Activated CD8-positive, alpha-beta T cell treated with anti-CD3 and anti-CD28 coated beads for 36 hours (primary cell): ENCODE measurements around the gene UBE2QL1. TPM values are rescaled to one million over a fixed set of nuclear protein-coding genes. Genes with fewer than 3 reads are reported as not detected.

ENCODE experiments used
- ATAC-seq: fragments of 200-7000 bp; cut with Tn5 transposase; one replicate; pipeline ENCODE4 v1.10.0; 2021; ENCODE audit warnings: mild to moderate bottlenecking, moderate library complexity
- CTCF ChIA-PET: fragments of 350-600 bp; sonication (Branson Sonifier 250); formaldehyde crosslinking; loops from one replicate; lab custom pipeline; 2021; ENCODE audit warnings: antibody characterized with exemption; lab: Charles Lee
- POLR2A ChIA-PET: fragments of 350-600 bp; sonication (Branson Sonifier 250); formaldehyde crosslinking; loops from one replicate; lab custom pipeline; 2021; ENCODE audit warnings: antibody characterized with exemption; lab: Charles Lee
- DNase-seq: peaks from one replicate; pipeline ENCODE4 v3.0.0-alpha.2; 2020
- H3K27ac Mint-ChIP-seq: one replicate; pipeline ENCODE4 v1.8.0; 2021; ENCODE audit warnings: mild to moderate bottlenecking, mixed read lengths
- H3K27me3 Mint-ChIP-seq: one replicate; pipeline ENCODE4 v1.8.0; 2021; ENCODE audit warnings: mixed read lengths
- H3K36me3 Mint-ChIP-seq: one replicate; pipeline ENCODE4 v1.8.0; 2021; ENCODE audit warnings: low read depth, mixed read lengths
- H3K4me1 Mint-ChIP-seq: one replicate; pipeline ENCODE4 v1.8.0; 2021; ENCODE audit warnings: low read depth, mixed read lengths
- H3K4me3 Mint-ChIP-seq: one replicate; pipeline ENCODE4 v1.8.0; 2021; ENCODE audit warnings: mild to moderate bottlenecking, moderate library complexity, mixed read lengths
- H3K9me3 Mint-ChIP-seq: one replicate; pipeline ENCODE4 v1.8.0; 2021; ENCODE audit warnings: mixed read lengths
- CTCF ChIP-seq: fragments of 200-600 bp; IDR thresholded peaks from one replicate; pipeline ENCODE4 v1.8.0; 2022; ENCODE audit warnings: antibody characterized with exemption, mild to moderate bottlenecking
- intact Hi-C: fragments of 100-400 bp; cut with micrococcal nuclease; formaldehyde crosslinking; loops from one replicate; pipeline ENCODE4 v1.10.0; 2022
- total RNA-seq, 2 experiments: library from RNA; stranded (reverse); gene quantifications; one replicate each; pipeline ENCODE4 v1.2.3, GENCODE V29; 2021

The UBE2QL1 gene
- total RNA-seq, 2 experiments from 2014 or later: not detected

DNA sequence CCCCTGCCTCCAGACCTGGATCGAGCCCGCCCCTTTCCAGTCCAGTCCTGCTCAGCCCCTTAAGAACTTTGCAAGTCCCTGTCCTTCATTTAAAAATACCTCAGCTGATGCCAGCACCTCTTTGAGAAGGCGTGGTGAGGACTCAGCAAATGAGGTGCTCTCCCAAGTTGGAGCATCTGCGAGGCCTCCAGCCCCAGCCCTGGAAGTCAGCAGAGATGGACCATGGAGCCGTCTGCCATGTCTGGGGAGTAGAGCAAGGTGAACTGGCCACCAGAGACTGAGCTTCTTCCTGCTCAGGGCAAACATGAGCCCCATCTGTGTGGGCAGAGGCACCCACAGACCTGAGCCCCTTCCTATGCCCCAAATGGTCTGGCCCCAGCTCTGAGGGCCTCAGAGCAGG lies 71.5 kb downstream of the UBE2QL1 start:
- CTCF ChIA-PET: no interaction called here
- H3K36me3 Mint-ChIP-seq: no peaks in the 10 kb centered on the region
- POLR2A ChIA-PET: no interaction called here
- no peaks in the 10 kb centered on the region for H3K9me3 Mint-ChIP-seq
- H3K27ac Mint-ChIP-seq: no peak overlapping the region
- intact Hi-C loops: no loop called here
- H3K27me3 Mint-ChIP-seq: peaks cover 3% of the 10 kb centered on the region
- ATAC-seq (no peak), DNase-seq (no peak)
- H3K4me3 Mint-ChIP-seq: no peak overlapping the region
- TF ChIP-seq CTCF: no peak
- H3K4me1 Mint-ChIP-seq: no peaks in the 10 kb centered on the region

DNA sequence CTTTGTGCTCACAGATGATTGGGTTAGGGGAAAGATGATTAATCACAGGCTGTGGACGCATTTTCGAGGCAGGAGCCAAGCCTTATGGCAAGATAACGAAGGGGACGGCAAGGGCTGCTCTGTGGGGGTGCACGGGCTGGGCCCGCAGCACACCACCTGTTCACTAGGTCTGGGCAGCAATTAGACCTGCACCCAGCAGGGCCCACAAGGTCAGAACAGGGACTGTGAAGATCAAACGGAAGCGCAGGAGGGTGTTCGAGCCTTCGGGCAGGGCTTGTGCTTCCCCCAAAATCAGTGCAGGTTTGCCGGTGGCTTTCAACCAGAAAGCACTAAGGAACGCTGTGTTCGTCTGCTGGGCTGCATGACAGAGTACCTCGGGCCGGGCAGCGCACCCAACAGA lies 73.7 kb downstream of the UBE2QL1 start:
- intact Hi-C loops: no loop called here
- CTCF ChIA-PET: no interaction called here
- TF ChIP-seq CTCF: no peak
- no peak for DNase-seq
- Mint-ChIP-seq H3K4me1 (no peaks in the 10 kb centered on the region), H3K4me3 (no peak overlapping the region), H3K27me3 (peaks cover 2% of the 10 kb centered on the region), H3K27ac (no peak overlapping the region), H3K36me3 (no peaks in the 10 kb centered on the region), H3K9me3 (no peaks in the 10 kb centered on the region)
- POLR2A ChIA-PET: no interaction called here
- ATAC-seq: no peak

DNA sequence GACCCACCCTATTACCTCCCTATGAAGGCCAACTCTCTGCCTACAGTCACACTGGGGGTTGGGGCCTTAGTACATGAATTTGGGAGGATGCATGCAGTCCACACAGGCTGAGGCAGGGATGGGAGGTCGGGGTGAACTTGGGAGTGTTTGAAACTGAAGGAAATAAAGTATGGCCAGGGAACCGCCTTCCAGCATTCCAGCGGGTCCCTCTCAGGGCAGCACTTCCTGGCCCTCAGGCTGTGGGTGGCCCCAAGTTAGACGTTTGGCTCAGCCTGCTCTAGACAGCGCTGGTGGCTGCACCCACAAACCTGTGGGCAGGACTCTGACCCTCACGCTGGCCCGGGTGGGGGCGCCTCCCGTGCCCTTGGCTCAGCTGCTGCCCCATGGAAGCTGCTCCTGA lies 74.3 kb downstream of the UBE2QL1 start:
- Mint-ChIP-seq H3K27me3 (peaks cover 2% of the 10 kb centered on the region), H3K4me1 (no peaks in the 10 kb centered on the region), H3K36me3 (no peaks in the 10 kb centered on the region), H3K27ac (no peak overlapping the region), H3K9me3 (no peaks in the 10 kb centered on the region), H3K4me3 (no peak overlapping the region)
- ChIA-PET POLR2A (no interaction called here), CTCF (interaction anchor here (0.9 kb wide), 1 partner anchor 8 kb away, joined by 3 read pairs; no protein-coding TSS in a partner anchor)
- DNase-seq: no peak
- intact Hi-C loops: no loop called here
- TF ChIP-seq CTCF: no peak
- ATAC-seq: no peak

DNA sequence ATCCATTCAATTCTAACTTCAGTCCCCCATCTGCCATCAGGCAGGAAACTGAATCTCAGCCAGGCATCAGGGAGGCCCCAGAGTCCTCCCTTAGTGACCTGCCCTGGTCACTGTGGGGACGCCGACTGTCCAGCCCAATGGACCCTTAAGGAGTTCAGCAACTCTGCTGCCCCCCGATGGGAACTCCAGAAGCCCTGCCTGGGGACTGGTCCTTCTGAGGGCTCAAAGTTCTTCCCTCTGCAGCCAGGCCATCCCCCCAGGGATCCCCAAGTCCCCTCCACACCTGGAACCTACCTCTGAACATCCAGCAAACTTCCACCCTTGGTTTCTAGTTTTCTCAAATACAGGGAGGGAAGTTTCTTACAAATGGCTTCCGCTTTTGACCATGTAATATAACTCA lies 76.8 kb downstream of the UBE2QL1 start:
- DNase-seq (no peak), ATAC-seq (no peak)
- no peaks in the 10 kb centered on the region for H3K36me3 Mint-ChIP-seq
- intact Hi-C loops: no loop called here
- no peaks in the 10 kb centered on the region for H3K9me3 Mint-ChIP-seq
- TF ChIP-seq CTCF: no peak
- POLR2A ChIA-PET: no interaction called here
- CTCF ChIA-PET: no interaction called here
- H3K4me1 Mint-ChIP-seq: no peaks in the 10 kb centered on the region
- H3K4me3 Mint-ChIP-seq: no peak overlapping the region
- H3K27me3 Mint-ChIP-seq: peaks cover 2% of the 10 kb centered on the region
- H3K27ac Mint-ChIP-seq: no peak overlapping the region

DNA sequence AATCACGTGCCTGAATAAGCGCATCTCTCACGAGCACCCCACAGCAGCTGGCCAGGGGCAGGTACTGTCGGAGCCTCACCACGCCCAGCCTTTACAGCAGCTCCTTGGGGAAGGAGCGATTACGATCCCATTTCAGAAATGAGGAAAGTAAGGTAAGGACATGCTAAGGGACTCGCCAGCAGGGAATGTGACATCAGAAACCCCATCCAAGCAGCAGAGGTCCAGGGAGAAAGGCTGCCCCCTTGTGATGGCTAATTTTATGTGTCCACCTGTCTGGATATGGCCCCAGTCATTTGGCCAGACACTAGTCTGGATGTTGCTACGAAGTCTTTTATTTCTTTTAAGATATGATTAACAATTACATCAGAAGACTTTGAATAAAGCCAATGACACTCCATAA lies 77.3 kb downstream of the UBE2QL1 start:
- Mint-ChIP-seq H3K4me3 (no peak overlapping the region), H3K36me3 (no peaks in the 10 kb centered on the region), H3K27ac (no peak overlapping the region), H3K4me1 (no peaks in the 10 kb centered on the region), H3K27me3 (peaks cover 2% of the 10 kb centered on the region), H3K9me3 (no peaks in the 10 kb centered on the region)
- DNase-seq (no peak), ATAC-seq (no peak)
- CTCF ChIA-PET: no interaction called here
- TF ChIP-seq CTCF: no peak
- POLR2A ChIA-PET: no interaction called here
- intact Hi-C loops: no loop called here
